IMR-90 (cell line): Measurements from ENCODE around the gene NHLRC2. TPM values are rescaled to one million over a fixed set of nuclear protein-coding genes. Genes with fewer than 3 reads are reported as not detected.

Experiments
- ATAC-seq: fragments of 200-7000 bp; cut with Tn5 transposase; 2 replicates; pipeline ENCODE4 v1.9.1; 2020; ENCODE audit warnings: low read depth, mild to moderate bottlenecking, moderate library complexity
- BruUV-seq: library from RNA; stranded (reverse); fragments of 400-500 nt; replicated peaks from 2 replicates; lab custom pipeline; 2021; lab: Mats Ljungman, UMichigan
- CTCF ChIA-PET: fragments of 300-600 bp; formaldehyde crosslinking; extraction: SDS; loops from one replicate; lab custom pipeline; 2021; ENCODE audit warnings: antibody characterized with exemption; lab: Yijun Ruan, JAX
- POLR2A ChIA-PET: fragments of 300-600 bp; sonication (Branson Sonifier 250); formaldehyde crosslinking; loops from one replicate; lab custom pipeline; 2022; ENCODE audit warnings: antibody characterized with exemption; ENCODE audit not compliant: unreplicated experiment; lab: Charles Lee
- DNase-seq: peaks from one replicate; pipeline ENCODE4 v3.0.0; 2013
- H2AFZ ChIP-seq: replicated peaks from 2 replicates; pipeline ENCODE3; 2013; ENCODE audit warnings: low read length, mild to moderate bottlenecking; ENCODE audit not compliant: poor library complexity
- H2AK5ac ChIP-seq: 2 replicates; pipeline ENCODE4 v1.6.1; 2013; ENCODE audit warnings: low read depth, low read length, inconsistent platforms
- H2AK9ac ChIP-seq: replicated peaks from 2 replicates; pipeline ENCODE3; 2013; ENCODE audit warnings: mild to moderate bottlenecking, low read depth, low read length, moderate library complexity; ENCODE audit not compliant: poor library complexity
- H2BK120ac ChIP-seq: 2 replicates; pipeline ENCODE4 v1.6.1; 2013; ENCODE audit warnings: low read depth, low read length, inconsistent platforms
- H2BK15ac ChIP-seq: 3 replicates; pipeline ENCODE4 v1.6.1; 2013; ENCODE audit warnings: low read depth, low read length, inconsistent platforms
- H2BK20ac ChIP-seq: 2 replicates; pipeline ENCODE4 v1.6.1; 2013; ENCODE audit warnings: low read depth, mild to moderate bottlenecking, inconsistent platforms, low read length, moderate library complexity
- H2BK5ac ChIP-seq: 2 replicates; pipeline ENCODE4 v1.6.1; 2013; ENCODE audit warnings: mild to moderate bottlenecking, low read depth, low read length, inconsistent platforms; ENCODE audit not compliant: poor library complexity, severe bottlenecking
- H3K14ac ChIP-seq: replicated peaks from 2 replicates; pipeline ENCODE4 v1.6.1; 2013; ENCODE audit warnings: low read depth, low read length, inconsistent platforms
- H3K18ac ChIP-seq: 2 replicates; pipeline ENCODE4 v1.6.1; 2013; ENCODE audit warnings: low read depth, low read length, control low read depth
- H3K23ac ChIP-seq: 2 replicates; pipeline ENCODE4 v1.6.1; 2013; ENCODE audit warnings: low read depth, low read length, inconsistent platforms
- H3K27ac ChIP-seq: 2 replicates; pipeline ENCODE4 v1.5.1; 2013; ENCODE audit warnings: mild to moderate bottlenecking, control low read depth, low read length; ENCODE audit not compliant: insufficient read depth
- H3K27me3 ChIP-seq: 2 replicates; pipeline ENCODE4 v1.6.1; 2013; ENCODE audit warnings: low read length; ENCODE audit not compliant: control insufficient read depth, insufficient read depth
- H3K36me3 ChIP-seq: 2 replicates; pipeline ENCODE4 v1.6.1; 2013; ENCODE audit warnings: low read length, mixed read lengths; ENCODE audit not compliant: control insufficient read depth, insufficient read depth
- H3K4ac ChIP-seq: 2 replicates; pipeline ENCODE4 v1.6.1; 2013; ENCODE audit warnings: low read depth, low read length, inconsistent platforms
- H3K4me1 ChIP-seq: 2 replicates; pipeline ENCODE4 v1.6.1; 2013; ENCODE audit warnings: low read length, mixed read lengths; ENCODE audit not compliant: control insufficient read depth, insufficient read depth
- H3K4me2 ChIP-seq: 2 replicates; pipeline ENCODE4 v1.6.1; 2013; ENCODE audit warnings: low read depth, mild to moderate bottlenecking, control low read depth, low read length, moderate library complexity
- H3K4me3 ChIP-seq: 2 replicates; pipeline ENCODE4 v1.5.1; 2013; ENCODE audit warnings: low read depth, mild to moderate bottlenecking, control low read depth, low read length, moderate library complexity; ENCODE audit not compliant: insufficient read depth
- H3K56ac ChIP-seq: 2 replicates; pipeline ENCODE4 v1.6.1; 2013; ENCODE audit warnings: low read length, inconsistent platforms; ENCODE audit not compliant: insufficient read depth; ENCODE audit errors: extremely low read depth
- H3K79me1 ChIP-seq, 2 experiments: 2 replicates each; pipeline ENCODE4 v1.6.1; 2013; ENCODE audit warnings: low read length in 2 of 2, inconsistent platforms in 1 of 2, low read depth in 1 of 2
- H3K9ac ChIP-seq: 2 replicates; pipeline ENCODE4 v1.6.1; 2013; ENCODE audit warnings: low read depth, low read length, control low read depth
- H3K9me1 ChIP-seq: 2 replicates; pipeline ENCODE4 v1.6.1; 2013; ENCODE audit warnings: low read length, inconsistent platforms; ENCODE audit not compliant: insufficient read depth
- H3K9me3 ChIP-seq: 2 replicates; pipeline ENCODE4 v1.6.1; 2013; ENCODE audit warnings: low read length; ENCODE audit not compliant: control insufficient read depth, insufficient read depth
- H4K20me1 ChIP-seq: 2 replicates; pipeline ENCODE4 v1.6.1; 2013; ENCODE audit warnings: low read length, inconsistent platforms; ENCODE audit not compliant: insufficient read depth
- H4K5ac ChIP-seq: 2 replicates; pipeline ENCODE4 v1.6.1; 2013; ENCODE audit warnings: mild to moderate bottlenecking, low read depth, low read length, control low read depth
- H4K8ac ChIP-seq, 2 experiments: 2 replicates each; pipeline ENCODE4 v1.6.1; 2013; ENCODE audit warnings: low read depth in 2 of 2, low read length in 2 of 2, control low read depth in 1 of 2, inconsistent platforms in 1 of 2
- H4K91ac ChIP-seq: 2 replicates; pipeline ENCODE4 v1.6.1; 2013; ENCODE audit warnings: low read depth, low read length, inconsistent platforms; ENCODE audit not compliant: insufficient read depth
- BHLHE40 ChIP-seq: fragments of 150-350 bp; IDR thresholded peaks from 2 replicates; pipeline ENCODE4 v1.6.1; 2016; ENCODE audit warnings: mild to moderate bottlenecking, low read depth, low read length
- CEBPB ChIP-seq: IDR thresholded peaks from 2 replicates; pipeline ENCODE4 v1.6.1; 2012; ENCODE audit warnings: low read depth, low read length, improper control_type of control experiment
- CHD1 ChIP-seq: IDR thresholded peaks from 2 replicates; pipeline ENCODE4 v1.6.1; 2012; ENCODE audit warnings: low read depth, low read length, improper control_type of control experiment
- FOS ChIP-seq: fragments of 150-350 bp; IDR thresholded peaks from 2 replicates; pipeline ENCODE4 v1.6.1; 2016; ENCODE audit warnings: low read depth, low read length
- MAZ ChIP-seq: IDR thresholded peaks from 2 replicates; pipeline ENCODE4 v1.6.1; 2012; ENCODE audit warnings: low read depth, mild to moderate bottlenecking, low read length, improper control_type of control experiment, moderate library complexity, borderline replicate concordance
- MXI1 ChIP-seq: IDR thresholded peaks from 2 replicates; pipeline ENCODE4 v1.6.1; 2012; ENCODE audit warnings: low read depth, mild to moderate bottlenecking, low read length, moderate library complexity, borderline replicate concordance
- NFE2L2 ChIP-seq: fragments of 150-350 bp; IDR thresholded peaks from 2 replicates; pipeline ENCODE4 v1.6.1; 2016; ENCODE audit warnings: low read depth, mild to moderate bottlenecking, low read length
- POLR2A ChIP-seq: IDR thresholded peaks from 2 replicates; pipeline ENCODE4 v1.6.1; 2012; ENCODE audit warnings: mild to moderate bottlenecking, low read depth, low read length
- RAD21 ChIP-seq: IDR thresholded peaks from 2 replicates; pipeline ENCODE4 v1.6.1; 2012; ENCODE audit warnings: low read length, improper control_type of control experiment
- RCOR1 ChIP-seq: IDR thresholded peaks from 2 replicates; pipeline ENCODE4 v1.6.1; 2012; ENCODE audit warnings: mild to moderate bottlenecking, low read length, improper control_type of control experiment; ENCODE audit not compliant: insufficient replicate concordance
- RFX5 ChIP-seq: IDR thresholded peaks from 2 replicates; pipeline ENCODE4 v1.8.0; 2012; ENCODE audit warnings: low read depth, mild to moderate bottlenecking, low read length, moderate library complexity
- SMC3 ChIP-seq: fragments of 150-350 bp; IDR thresholded peaks from 2 replicates; pipeline ENCODE4 v1.6.1; 2016; ENCODE audit warnings: low read depth, mild to moderate bottlenecking, antibody characterized with exemption, low read length, moderate library complexity
- WGBS, 2 experiments: methylation state at CpG; one replicate each; pipeline versions ENCODE4 v1.1.5 to v1.1.7; 2013; ENCODE audit warnings: missing lambda C conversion rate in 2 of 2; ENCODE audit not compliant: insufficient read length in 1 of 2; ENCODE audit errors: extremely low coverage in 2 of 2; 5-methylcytosine and 5-hydroxymethylcytosine counted together
- dilution Hi-C: fragments of 300-500 bp; cut with HindIII; formaldehyde crosslinking; loops from one replicate; pipeline ENCODE4 v1.14.3; 2018; ENCODE audit warnings: low sequenced_read_pairs; ENCODE audit not compliant: unreplicated experiment
- in situ Hi-C: fragments of 300-500 bp; cut with MboI; formaldehyde crosslinking; loops from 3 replicates; pipeline ENCODE4 v1.14.3; 2019; ENCODE audit warnings: low sequenced_read_pairs, inconsistent platforms, mixed read lengths
- intact Hi-C: fragments of 100-400 bp; cut with micrococcal nuclease; formaldehyde crosslinking; loops from 2 replicates; pipeline ENCODE4 v1.10.0; 2022
- polyA plus RNA-seq, 3 experiments: library from polyadenylated mRNA; depleted of rRNA; stranded (reverse); fragments of >200 nt; gene quantifications; 2 replicates each; pipeline ENCODE4 v1.2.3, GENCODE V29; 2012; ENCODE audit warnings: low replicate concordance in 1 of 3
- total RNA-seq: library from RNA; depleted of rRNA; stranded (reverse); fragments of >200 nt; gene quantifications from 2 replicates; pipeline ENCODE4 v1.2.3, GENCODE V29; 2012
- TF ChIP-seq, protein P1 (sequence below): conservative IDR thresholded peaks from 2 replicates; pipeline ENCODE4 v1.5.1; 2012; ENCODE audit warnings: mild to moderate bottlenecking, low read depth, low read length, improper control_type of control experiment
- TF ChIP-seq, protein P2 (sequence below): fragments of 150-350 bp; IDR thresholded peaks from 2 replicates; pipeline ENCODE4 v1.6.1; 2017; ENCODE audit warnings: mild to moderate bottlenecking, antibody characterized with exemption, low read length, low read depth
- TF ChIP-seq, protein P3 (sequence below): fragments of 150-350 bp; IDR thresholded peaks from 2 replicates; pipeline ENCODE4 v1.6.1; 2016; ENCODE audit warnings: low read depth, mild to moderate bottlenecking, low read length, moderate library complexity, borderline replicate concordance

The NHLRC2 gene
- total and polyA plus RNA-seq, 2 of the 4 experiments (the other 2 are of a cell fraction), result 3.0 to 11.8 TPM

DNA sequence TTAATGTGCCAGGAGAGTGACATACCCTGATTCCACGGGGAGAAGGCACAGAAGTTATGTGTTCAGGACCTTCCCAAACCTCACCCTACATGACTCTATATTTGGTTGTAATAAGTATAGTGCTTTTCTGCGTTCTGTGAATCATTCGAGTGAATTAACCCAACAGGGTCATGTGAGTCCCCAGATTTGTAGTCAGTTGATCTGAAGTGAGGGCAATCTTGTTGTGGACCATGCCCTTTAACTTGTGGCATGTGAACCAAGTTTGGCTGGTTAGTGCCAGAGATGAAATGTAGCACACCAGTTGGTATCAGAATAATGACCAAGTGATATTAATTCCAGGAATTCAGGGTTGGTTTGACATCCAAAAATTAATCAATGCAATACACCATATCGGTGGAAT, 70.2 kb downstream of the NHLRC2 start:
- intact Hi-C loops, result no loop called here
- TF ChIP-seq, protein P1, sequence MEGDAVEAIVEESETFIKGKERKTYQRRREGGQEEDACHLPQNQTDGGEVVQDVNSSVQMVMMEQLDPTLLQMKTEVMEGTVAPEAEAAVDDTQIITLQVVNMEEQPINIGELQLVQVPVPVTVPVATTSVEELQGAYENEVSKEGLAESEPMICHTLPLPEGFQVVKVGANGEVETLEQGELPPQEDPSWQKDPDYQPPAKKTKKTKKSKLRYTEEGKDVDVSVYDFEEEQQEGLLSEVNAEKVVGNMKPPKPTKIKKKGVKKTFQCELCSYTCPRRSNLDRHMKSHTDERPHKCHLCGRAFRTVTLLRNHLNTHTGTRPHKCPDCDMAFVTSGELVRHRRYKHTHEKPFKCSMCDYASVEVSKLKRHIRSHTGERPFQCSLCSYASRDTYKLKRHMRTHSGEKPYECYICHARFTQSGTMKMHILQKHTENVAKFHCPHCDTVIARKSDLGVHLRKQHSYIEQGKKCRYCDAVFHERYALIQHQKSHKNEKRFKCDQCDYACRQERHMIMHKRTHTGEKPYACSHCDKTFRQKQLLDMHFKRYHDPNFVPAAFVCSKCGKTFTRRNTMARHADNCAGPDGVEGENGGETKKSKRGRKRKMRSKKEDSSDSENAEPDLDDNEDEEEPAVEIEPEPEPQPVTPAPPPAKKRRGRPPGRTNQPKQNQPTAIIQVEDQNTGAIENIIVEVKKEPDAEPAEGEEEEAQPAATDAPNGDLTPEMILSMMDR, result no peak
- no peak for TF ChIP-seq CEBPB
- TF ChIP-seq MXI1, result no peak
- no peak for TF ChIP-seq POLR2A
- TF ChIP-seq BHLHE40, result no peak
- TF ChIP-seq RCOR1, result no peak
- TF ChIP-seq NFE2L2, result no peak
- TF ChIP-seq FOS, result no peak
- no peak for TF ChIP-seq RFX5
- TF ChIP-seq, protein P2, sequence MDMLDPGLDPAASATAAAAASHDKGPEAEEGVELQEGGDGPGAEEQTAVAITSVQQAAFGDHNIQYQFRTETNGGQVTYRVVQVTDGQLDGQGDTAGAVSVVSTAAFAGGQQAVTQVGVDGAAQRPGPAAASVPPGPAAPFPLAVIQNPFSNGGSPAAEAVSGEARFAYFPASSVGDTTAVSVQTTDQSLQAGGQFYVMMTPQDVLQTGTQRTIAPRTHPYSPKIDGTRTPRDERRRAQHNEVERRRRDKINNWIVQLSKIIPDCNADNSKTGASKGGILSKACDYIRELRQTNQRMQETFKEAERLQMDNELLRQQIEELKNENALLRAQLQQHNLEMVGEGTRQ, result no peak
- TF ChIP-seq SMC3, result no peak
- TF ChIP-seq RAD21, result no peak
- no peak for TF ChIP-seq MAZ
- no peak for TF ChIP-seq CHD1
- TF ChIP-seq, protein P3, sequence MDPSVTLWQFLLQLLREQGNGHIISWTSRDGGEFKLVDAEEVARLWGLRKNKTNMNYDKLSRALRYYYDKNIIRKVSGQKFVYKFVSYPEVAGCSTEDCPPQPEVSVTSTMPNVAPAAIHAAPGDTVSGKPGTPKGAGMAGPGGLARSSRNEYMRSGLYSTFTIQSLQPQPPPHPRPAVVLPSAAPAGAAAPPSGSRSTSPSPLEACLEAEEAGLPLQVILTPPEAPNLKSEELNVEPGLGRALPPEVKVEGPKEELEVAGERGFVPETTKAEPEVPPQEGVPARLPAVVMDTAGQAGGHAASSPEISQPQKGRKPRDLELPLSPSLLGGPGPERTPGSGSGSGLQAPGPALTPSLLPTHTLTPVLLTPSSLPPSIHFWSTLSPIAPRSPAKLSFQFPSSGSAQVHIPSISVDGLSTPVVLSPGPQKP, result no peak
- H2AK5ac ChIP-seq, result no peak overlapping the region
- no peak overlapping the region for H2BK15ac ChIP-seq
- no peak overlapping the region for H3K4ac ChIP-seq
- in situ Hi-C loops, result no loop called here
- no peak overlapping the region for H4K8ac ChIP-seq
- ChIA-PET CTCF (no interaction called here), POLR2A (no interaction called here)
- no peak overlapping the region for H3K23ac ChIP-seq
- no peak overlapping the region for H3K18ac ChIP-seq
- no peak overlapping the region for H4K5ac ChIP-seq
- no peak for DNase-seq
- H3K9me1 ChIP-seq, result no peaks in the 10 kb centered on the region
- no peak overlapping the region for H3K14ac ChIP-seq
- H2BK5ac ChIP-seq, result no peak overlapping the region
- no peak for ATAC-seq
- H3K9ac ChIP-seq, result no peak overlapping the region
- no peak overlapping the region for H3K56ac ChIP-seq
- no peaks in the 10 kb centered on the region for H4K20me1 ChIP-seq
- H2BK20ac ChIP-seq, result no peak overlapping the region
- no peak overlapping the region for H2BK120ac ChIP-seq
- H3K4me2 ChIP-seq, result no peak overlapping the region
- BruUV-seq, result no TSS peak
- no peak overlapping the region for H3K27ac ChIP-seq
- H3K27me3 ChIP-seq, result no peaks in the 10 kb centered on the region; the same call in 1 of the 2 replicates
- no peak overlapping the region for H2AK9ac ChIP-seq
- no peaks in the 10 kb centered on the region for H3K36me3 ChIP-seq
- no peak overlapping the region for H3K4me3 ChIP-seq
- no CpG with 5 or more reads among the region's 4 CpGs for WGBS, 2 experiments
- H3K4me1 ChIP-seq, result no peaks in the 10 kb centered on the region
- dilution Hi-C loops, result no loop called here
- no peak overlapping the region for H2AFZ ChIP-seq
- no peaks in the 10 kb centered on the region for H3K79me1 ChIP-seq
- no peak overlapping the region for H4K91ac ChIP-seq
- H3K9me3 ChIP-seq, result peaks cover 4% of the 10 kb centered on the region
